Keratinocyte (primary cell): ENCODE data around the gene TMEM259. TPM values are rescaled to one million over a fixed set of nuclear protein-coding genes. Genes with fewer than 3 reads are reported as not detected.

ENCODE experiments used
- DNase-seq: peaks from one replicate; pipeline ENCODE4 v3.0.0-alpha.2; 2011; ENCODE audit warnings: low read depth, missing footprints, low spot score
- FAIRE-seq: peaks from 2 replicates; lab custom pipeline; 2011; peaks lifted over from hg19 to GRCh38; lab: Jason Lieb, UNC
- H2AFZ ChIP-seq: 2 replicates; pipeline ENCODE4 v1.6.0; 2012; ENCODE audit warnings: low read length, control low read depth, inconsistent platforms; ENCODE audit not compliant: control insufficient read depth
- H3K27ac ChIP-seq: 2 replicates; pipeline ENCODE4 v1.5.1; 2011; ENCODE audit warnings: low read length; ENCODE audit not compliant: control insufficient read depth, insufficient read depth
- H3K27me3 ChIP-seq: 3 replicates; pipeline ENCODE4 v1.6.0; 2011; ENCODE audit warnings: low read length; ENCODE audit not compliant: control insufficient read depth, insufficient read depth; ENCODE audit errors: extremely low read depth
- H3K36me3 ChIP-seq, 2 experiments: 2 replicates in 1 of 2; 3 replicates in 1 of 2; pipeline ENCODE4 v1.5.1; 2011; ENCODE audit warnings: low read length in 2 of 2, mild to moderate bottlenecking in 1 of 2; ENCODE audit not compliant: control insufficient read depth in 2 of 2, insufficient read depth in 2 of 2; ENCODE audit errors: extremely low read depth in 1 of 2
- H3K4me1 ChIP-seq: 3 replicates; pipeline ENCODE4 v1.5.1; 2011; ENCODE audit warnings: low read length; ENCODE audit not compliant: control insufficient read depth, insufficient read depth; ENCODE audit errors: extremely low read depth
- H3K4me2 ChIP-seq: 3 replicates; pipeline ENCODE4 v1.6.0; 2011; ENCODE audit warnings: low read depth, low read length; ENCODE audit not compliant: control insufficient read depth, insufficient read depth; ENCODE audit errors: extremely low read depth
- H3K4me3 ChIP-seq, 3 experiments: fragments of 200-600 bp in 1 of 3; sonication (generic) in 1 of 3; 2 replicates in 2 of 3; 3 replicates in 1 of 3; pipeline ENCODE4 v1.5.1; 2011 to 2016; ENCODE audit warnings: low read length in 3 of 3, mild to moderate bottlenecking in 3 of 3, control low read depth in 2 of 3, inconsistent platforms in 1 of 3, low read depth in 1 of 3, mixed read lengths in 1 of 3, mixed run types in 1 of 3, moderate library complexity in 1 of 3; ENCODE audit not compliant: control insufficient read depth in 2 of 3, insufficient read depth in 2 of 3; ENCODE audit errors: extremely low read depth in 1 of 3
- H3K79me2 ChIP-seq: 2 replicates; pipeline ENCODE4 v1.6.0; 2012; ENCODE audit warnings: low read length; ENCODE audit not compliant: control insufficient read depth, insufficient read depth
- H3K9ac ChIP-seq: 3 replicates; pipeline ENCODE4 v1.6.0; 2011; ENCODE audit warnings: low read length; ENCODE audit not compliant: control insufficient read depth, insufficient read depth; ENCODE audit errors: extremely low read depth
- H3K9me1 ChIP-seq: 3 replicates; pipeline ENCODE4 v1.6.0; 2011; ENCODE audit warnings: low read length; ENCODE audit not compliant: control insufficient read depth, insufficient read depth; ENCODE audit errors: extremely low read depth
- H3K9me3 ChIP-seq: 2 replicates; pipeline ENCODE4 v1.5.1; 2012; ENCODE audit warnings: low read depth, low read length; ENCODE audit not compliant: control insufficient read depth
- H4K20me1 ChIP-seq: 3 replicates; pipeline ENCODE4 v1.6.0; 2011; ENCODE audit warnings: low read length; ENCODE audit not compliant: control insufficient read depth, insufficient read depth; ENCODE audit errors: extremely low read depth
- CTCF ChIP-seq, 3 experiments: IDR thresholded peaks in 1 of 3; conservative IDR thresholded peaks in 1 of 3; optimal IDR thresholded peaks in 1 of 3; 2 replicates in 2 of 3; 3 replicates in 1 of 3; pipeline versions ENCODE3 to v1.5.1; 2011; ENCODE audit warnings: low read length in 3 of 3, mild to moderate bottlenecking in 3 of 3, moderate library complexity in 2 of 3, control low read depth in 1 of 3, inconsistent platforms in 1 of 3; ENCODE audit not compliant: insufficient read depth in 2 of 3; ENCODE audit errors: extremely low read depth in 1 of 3
- EZH2 ChIP-seq: IDR thresholded peaks from one replicate; pipeline ENCODE4 v1.6.1; 2012; ENCODE audit warnings: inconsistent platforms, mild to moderate bottlenecking, low read length, moderate library complexity
- dilution Hi-C: fragments of 300-500 bp; cut with MboI; formaldehyde crosslinking; loops from one replicate; pipeline ENCODE4 v1.7.0; 2020; ENCODE audit warnings: low sequenced_read_pairs; ENCODE audit not compliant: extremely low pct_ligation_motif_present
- polyA plus RNA-seq, 5 experiments: library from polyadenylated mRNA; depleted of rRNA in 3 of 5; stranded (reverse) in 3 of 5; stranded (forward) in 1 of 5; unstranded in 1 of 5; fragments of >200 nt; gene quantifications; 1 replicate in 1 of 5; 2 replicates in 3 of 5; 3 replicates in 1 of 5; pipeline versions ENCODE4 v1.2.1 to v1.2.3, GENCODE V29; 2011 to 2012; ENCODE audit warnings: missing spikeins in 2 of 5, low read depth in 1 of 5, low replicate concordance in 1 of 5

Gene TMEM259
- polyA plus RNA-seq, 1 donor (not counting 4 experiments of a cell fraction or from before 2014, with no cell fraction given) = 61.5 TPM

- Histone ChIP-seq H3K9me1 (no peaks in the 10 kb centered on the region), H3K4me3 (no peak overlapping the region), H3K27me3 (no peaks in the 10 kb centered on the region), H3K79me2 (no peaks in the 10 kb centered on the region), H3K9me3 (peaks cover 14% of the 10 kb centered on the region), H3K36me3 (peaks cover 6 to 20% of the 10 kb centered on the region in 2 experiments), H3K27ac (no peak overlapping the region), H4K20me1 (no peaks in the 10 kb centered on the region), H3K4me1 (no peaks in the 10 kb centered on the region), H3K4me2 (no peak overlapping the region), H3K9ac (no peak overlapping the region), H2AFZ (no peak overlapping the region)
- no peak for FAIRE-seq
- DNase-seq = no peak
- TF ChIP-seq EZH2 (no peak), CTCF (optimal IDR thresholded peaks at IDR 0.05 in 1 of 3, IDR thresholded peaks at IDR 0.05 in 1 of 3, conservative IDR thresholded peaks at IDR 0.05 in 1 of 3; ENCODE audit: extremely low read depth in 1 of 3, insufficient read depth in 2 of 3, low read length in 3 of 3) (no peak)
- dilution Hi-C loops = no loop called here
Measured at GRCh38 chr19:1052349-1052975, 31.5 kb upstream of the TMEM259 start.

GRCh38 chr19:1051791-1052190 is 30.9 kb upstream of the TMEM259 start:
- H3K4me2 ChIP-seq = no peak overlapping the region
- no peak overlapping the region for H3K9ac ChIP-seq
- H3K9me3 ChIP-seq = peaks cover 8% of the 10 kb centered on the region
- H3K79me2 ChIP-seq = no peaks in the 10 kb centered on the region
- FAIRE-seq (no peak), DNase-seq (no peak)
- no peaks in the 10 kb centered on the region for H4K20me1 ChIP-seq
- H3K4me3 ChIP-seq = no peak overlapping the region
- no peak overlapping the region for H2AFZ ChIP-seq
- H3K27ac ChIP-seq = no peak overlapping the region
- dilution Hi-C loops = no loop called here
- H3K9me1 ChIP-seq = no peaks in the 10 kb centered on the region
- peaks cover 3 to 20% of the 10 kb centered on the region in 2 experiments for H3K36me3 ChIP-seq
- H3K27me3 ChIP-seq = no peaks in the 10 kb centered on the region
- no peaks in the 10 kb centered on the region for H3K4me1 ChIP-seq
- TF ChIP-seq CTCF (optimal IDR thresholded peaks at IDR 0.05 in 1 of 3, IDR thresholded peaks at IDR 0.05 in 1 of 3, conservative IDR thresholded peaks at IDR 0.05 in 1 of 3; ENCODE audit: extremely low read depth in 1 of 3, insufficient read depth in 2 of 3, low read length in 3 of 3) = no peak
- TF ChIP-seq EZH2 = no peak
